ENCODE measurements around the gene FAM53B. TPM values are rescaled to one million over a fixed set of nuclear protein-coding genes. Genes with fewer than 3 reads are reported as not detected.

FAM53B gene
- total RNA-seq, 4 donors from 2014 or later: 140 to 253 (median 192) TPM

GRCh38 chr10:124674768-124675222, 69.4 kb downstream of the FAM53B start:
- H3K9me3 ChIP-seq: no peaks in the 10 kb centered on the region
- H3K4me1 ChIP-seq: peaks cover 93 to 97% of the 10 kb centered on the region in 2 donors
- peak overlapping the region; percentile 63 to 97 (median 76) for H3K27ac ChIP-seq
- no peak overlapping the region for H3K4me3 ChIP-seq
- intact Hi-C loops (cut with DNase I; ENCODE audit: low total_unique reads) (no loop called here), in situ Hi-C loops (cut with MboI; ENCODE audit: low sequenced_read_pairs in 4 of 4) (no loop called here)
- ATAC-seq: peak; percentile 42 to 78
- H3K36me3 ChIP-seq: no peaks in the 10 kb centered on the region
- H3K27me3 ChIP-seq: no peaks in the 10 kb centered on the region
- peak in 1 of 2 donors; percentile 86 for DNase-seq
- TF ChIP-seq CTCF (IDR thresholded peaks at IDR 0.05 in 4 of 5, conservative IDR thresholded peaks at IDR 0.05 in 1 of 5) (no peak), POLR2A (IDR thresholded peaks at IDR 0.05) (no peak)

GRCh38 chr10:124672181-124672638, 72.0 kb downstream of the FAM53B start:
- in situ Hi-C loops (cut with MboI; ENCODE audit: low sequenced_read_pairs in 4 of 4): no loop called here
- no peak for DNase-seq

GRCh38 chr10:124671486-124672075, 72.6 kb downstream of the FAM53B start:
- H3K36me3 ChIP-seq: no peaks in the 10 kb centered on the region
- H3K4me3 ChIP-seq: no peak overlapping the region
- intact Hi-C loops (cut with DNase I; ENCODE audit: low total_unique reads) (no loop called here), in situ Hi-C loops (cut with MboI; ENCODE audit: low sequenced_read_pairs in 4 of 4) (no loop called here)
- peaks cover 90 to 91% of the 10 kb centered on the region in 2 donors for H3K4me1 ChIP-seq
- H3K27ac ChIP-seq: peak overlapping the region; percentile 55 to 97 (median 74)
- DNase-seq (peak in 1 of 2 donors; percentile 87), ATAC-seq (peak; percentile 42 to 76)
- TF ChIP-seq POLR2A (IDR thresholded peaks at IDR 0.05) (peak in 1 of 2 donors; percentile 13), CTCF (IDR thresholded peaks at IDR 0.05 in 4 of 5, conservative IDR thresholded peaks at IDR 0.05 in 1 of 5) (peak in 3 of 5 experiments; percentile 32 to 63 (median 51))
- no peaks in the 10 kb centered on the region for H3K27me3 ChIP-seq
- H3K9me3 ChIP-seq: no peaks in the 10 kb centered on the region

More at GRCh38 chr10:124672181-124672638, 72.0 kb downstream of the FAM53B start:
- Histone ChIP-seq H3K36me3 (no peaks in the 10 kb centered on the region), H3K27me3 (no peaks in the 10 kb centered on the region), H3K27ac (peak overlapping the region; percentile 55 to 97 (median 74)), H3K9me3 (no peaks in the 10 kb centered on the region), H3K4me3 (no peak overlapping the region), H3K4me1 (peaks cover 90 to 92% of the 10 kb centered on the region in 2 donors)
- TF ChIP-seq POLR2A (IDR thresholded peaks at IDR 0.05) (no peak), CTCF (IDR thresholded peaks at IDR 0.05 in 4 of 5, conservative IDR thresholded peaks at IDR 0.05 in 1 of 5) (no peak)
- ATAC-seq: no peak
- intact Hi-C loops (cut with DNase I; ENCODE audit: low total_unique reads): no loop called here

GRCh38 chr10:124670849-124671248, 73.3 kb downstream of the FAM53B start:
- intact Hi-C loops (cut with DNase I; ENCODE audit: low total_unique reads): no loop called here
- TF ChIP-seq POLR2A (IDR thresholded peaks at IDR 0.05) (no peak), CTCF (IDR thresholded peaks at IDR 0.05 in 4 of 5, conservative IDR thresholded peaks at IDR 0.05 in 1 of 5) (no peak)

More at GRCh38 chr10:124670849-124671248, 73.3 kb downstream of the FAM53B start:
- ATAC-seq: no peak
- Histone ChIP-seq H3K4me1 (peaks cover 87 to 90% of the 10 kb centered on the region in 2 donors), H3K27ac (peak overlapping the region; percentile 55 to 97 (median 74)), H3K4me3 (no peak overlapping the region), H3K9me3 (no peaks in the 10 kb centered on the region), H3K27me3 (no peaks in the 10 kb centered on the region), H3K36me3 (no peaks in the 10 kb centered on the region)
- in situ Hi-C loops (cut with MboI; ENCODE audit: low sequenced_read_pairs in 4 of 4): no loop called here
- DNase-seq: no peak

Measured in gastrocnemius medialis (tissue), 4 donors.